Right ventricle myocardium inferior (tissue), 1 donor: ENCODE measurements around the gene SMARCC1. TPM values are rescaled to one million over a fixed set of nuclear protein-coding genes. Genes with fewer than 3 reads are reported as not detected.
A peak's percentile ranks its signal among the peaks of the same experiment; 100 is the strongest.
"Not testable (repeated sequence)": the region's sequence is repeated elsewhere in the genome, so short reads cannot be mapped to it uniquely, and the experiment has no call there.

ENCODE experiments used
- ATAC-seq: fragments of 200-7000 bp; cut with Tn5 transposase; one replicate; pipeline ENCODE4 v1.9.1; 2020; ENCODE audit warnings: mild to moderate bottlenecking, moderate library complexity
- DNase-seq: peaks from one replicate; pipeline ENCODE4 v3.0.0; 2021; ENCODE audit errors: missing footprints
- intact Hi-C: fragments of 100-400 bp; cut with DNase I; formaldehyde crosslinking; loops from one replicate; pipeline ENCODE4 v1.11.0; 2022
- long read RNA-seq: library from polyadenylated mRNA; unstranded; transcript quantifications from one replicate; pipeline ENCODE4 v2.0.0, GENCODE V29; 2021
- total RNA-seq: library from RNA; stranded (reverse); fragmentation: NEBNext Ultra II Directional; extraction: Animal tissue kit (Norgen Biotek cat#: 25700); gene quantifications from one replicate; pipeline ENCODE4 v1.2.1, GENCODE V29; 2021
- donor health status: DM: no; HTN: yes; CAD: no; lungs with severe emphysema.

SMARCC1 gene
- total RNA-seq = 29.1 TPM
- long read RNA-seq, full-length matches to known transcripts = 2 of 11 reads
- long read RNA-seq, partial matches to known transcripts = 6 of 11 reads
- long read RNA-seq, other reads (novel, unspliced or antisense) = 3 of 11 reads

DNA sequence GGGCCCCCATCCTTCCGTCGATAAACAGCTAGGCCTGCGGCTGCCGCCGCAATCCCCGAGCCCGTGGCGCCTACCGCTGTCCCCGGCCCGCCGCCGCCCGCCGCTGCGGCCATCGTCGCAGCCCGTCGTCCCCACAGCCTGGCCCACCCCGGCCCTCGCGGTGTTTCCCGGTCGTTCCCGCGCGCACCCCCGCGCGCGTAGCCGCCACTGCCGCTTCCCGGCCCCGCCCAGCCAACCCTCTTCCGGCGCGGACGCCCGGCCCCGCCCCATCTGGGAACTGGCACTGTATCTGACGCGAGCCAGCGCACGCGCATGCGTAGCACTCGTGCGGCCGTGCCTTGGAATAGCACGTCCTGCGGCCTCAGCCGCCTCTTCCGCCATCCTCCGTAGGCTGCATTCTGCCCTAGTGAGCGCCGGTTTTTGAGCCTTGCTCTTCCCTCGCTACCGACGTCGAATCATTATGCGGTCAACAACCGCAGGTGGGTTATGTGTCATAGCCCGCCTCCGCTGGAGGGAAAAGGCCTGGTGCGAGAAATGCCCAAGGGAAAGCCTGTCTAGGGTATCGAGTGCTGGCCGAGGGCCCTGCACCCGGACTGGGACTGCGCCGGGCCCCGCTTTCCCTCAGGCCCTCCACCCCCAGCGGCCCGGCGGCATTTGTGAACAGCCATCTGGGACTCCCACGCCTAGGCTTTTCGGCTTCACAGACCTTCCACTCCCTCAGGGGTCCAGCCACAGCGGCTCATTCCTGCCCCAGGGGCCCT, at the start of gene SMARCC1:
SMARCC1 (minus strand) TSS at position 209 of the 761 bp plus-strand sequence; CDS start at position 113, 96 bp downstream.
- intact Hi-C loops = loop anchor here (2.0 kb wide), 1 partner anchor 39 kb away; no protein-coding TSS in a partner anchor
- peak; percentile 100 for DNase-seq
- peak; percentile 100 for ATAC-seq

- intact Hi-C loops, ATAC-seq, DNase-seq: not testable (repeated sequence)
Measured at GRCh38 chr3:47829482-47829881, 47.8 kb upstream of the SMARCC1 start.

GRCh38 chr3:47825590-47825989, 43.9 kb upstream of the SMARCC1 start:
- no peak for ATAC-seq
- no peak for DNase-seq

DNA sequence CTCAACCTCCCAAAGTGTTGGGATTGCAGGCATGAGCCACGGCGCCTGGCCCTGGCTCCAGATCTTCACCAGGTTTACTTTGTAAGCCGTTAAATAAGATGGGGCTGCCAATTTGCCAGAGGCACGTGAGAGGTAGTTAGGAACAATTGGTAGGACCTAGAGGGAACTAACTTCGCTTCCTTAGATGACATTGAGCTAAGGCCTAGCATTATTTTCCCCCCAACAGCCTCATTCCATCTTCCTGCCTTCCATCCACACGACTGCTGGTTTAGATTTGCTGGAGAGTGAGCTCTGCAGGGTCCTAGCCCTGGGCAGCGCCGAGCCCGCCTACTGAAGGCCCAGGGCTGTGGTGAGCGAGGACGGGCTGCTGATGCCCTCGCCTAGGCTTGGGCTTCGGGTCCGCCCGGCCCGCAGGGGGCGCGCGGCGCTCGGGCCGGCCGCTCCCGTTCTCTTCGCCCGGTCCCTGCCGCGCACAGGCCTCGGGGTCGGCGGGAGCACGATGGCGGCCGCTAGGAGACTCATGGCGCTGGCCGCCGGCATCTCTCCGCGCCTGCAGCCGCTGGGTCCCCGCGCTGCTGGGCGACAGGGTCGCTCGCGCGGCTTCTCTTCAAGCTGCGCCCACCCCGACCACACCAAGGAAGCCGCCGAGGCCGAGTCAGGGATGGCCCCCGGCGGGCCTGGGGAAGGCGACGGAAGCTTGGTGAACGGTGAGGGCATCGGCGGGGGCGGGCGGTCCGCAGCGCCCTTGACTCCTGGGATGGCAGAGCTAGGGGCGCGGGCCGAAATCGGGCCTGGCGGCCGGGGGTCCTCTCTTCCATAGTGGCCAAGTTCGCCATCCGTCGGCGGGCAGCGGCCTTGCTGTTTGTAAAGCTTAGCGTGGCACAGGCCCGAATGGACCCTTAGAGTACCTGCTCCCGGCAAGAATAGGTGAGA, 43.1 kb upstream of the SMARCC1 start:
- DNase-seq = peak; percentile 86
- intact Hi-C loops = no loop called here
- ATAC-seq = peak; percentile 99

More at GRCh38 chr3:47825590-47825989, 43.9 kb upstream of the SMARCC1 start:
- intact Hi-C loops = no loop called here

- no peak for DNase-seq
- ATAC-seq = no peak
- intact Hi-C loops = no loop called here
Measured at GRCh38 chr3:47817609-47818008, 35.9 kb upstream of the SMARCC1 start.

GRCh38 chr3:47813551-47814177, 32.0 kb upstream of the SMARCC1 start:
- no peak for DNase-seq
- intact Hi-C loops = no loop called here
- no peak for ATAC-seq

GRCh38 chr3:47804577-47804976, 22.9 kb upstream of the SMARCC1 start:
- no peak for ATAC-seq
- DNase-seq = no peak
- intact Hi-C loops = no loop called here

GRCh38 chr3:47803480-47804025, 21.9 kb upstream of the SMARCC1 start:
- intact Hi-C loops = no loop called here
- no peak for ATAC-seq

DNA sequence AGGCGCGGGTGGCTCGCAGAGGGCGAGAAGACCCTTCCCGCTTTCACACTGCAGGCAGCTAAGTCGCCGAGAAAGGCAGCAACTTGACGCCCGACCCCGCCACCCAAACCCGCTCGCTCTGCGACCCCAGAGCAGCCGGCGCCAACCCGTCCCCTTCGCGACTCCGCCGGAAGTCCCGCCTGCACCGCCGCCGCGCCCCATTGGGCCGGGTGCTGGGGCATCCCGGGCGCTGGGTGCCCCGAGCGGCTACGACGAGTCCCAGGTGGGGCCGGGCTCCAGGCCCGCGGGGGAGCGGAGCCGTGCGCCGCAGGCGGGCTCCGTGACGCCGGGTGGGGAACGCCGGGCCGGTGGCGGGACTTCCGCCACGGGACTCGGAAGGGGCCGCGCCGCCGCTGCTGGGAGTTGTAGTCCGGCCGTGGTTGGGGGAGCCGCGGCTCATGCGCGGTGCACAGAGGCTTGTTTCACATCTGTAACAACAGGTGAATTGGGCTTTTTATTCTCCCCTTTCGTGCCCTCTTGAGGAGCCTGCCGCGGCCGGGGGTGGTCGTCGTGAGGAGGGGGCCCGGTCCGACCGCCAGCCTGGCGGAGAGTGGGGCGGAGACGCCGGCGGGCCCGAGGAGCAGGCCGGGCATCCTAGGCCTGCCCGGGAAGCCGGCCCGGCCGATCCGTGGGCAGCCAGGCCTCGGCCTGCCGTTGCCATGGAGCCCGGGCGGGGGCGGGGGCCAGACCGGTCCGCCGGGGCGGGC, 21.2 kb upstream of the SMARCC1 start, which contains the start of gene DHX30:
DHX30 (plus strand) TSS at position 405 of the 746 bp plus-strand sequence. CDS start 7,546 bp downstream, outside the sequence.
- intact Hi-C loops = no loop called here
- peak; percentile 96 for DNase-seq
- peak; percentile 95 for ATAC-seq

More at GRCh38 chr3:47803480-47804025, 21.9 kb upstream of the SMARCC1 start:
- DNase-seq = no peak

DNA sequence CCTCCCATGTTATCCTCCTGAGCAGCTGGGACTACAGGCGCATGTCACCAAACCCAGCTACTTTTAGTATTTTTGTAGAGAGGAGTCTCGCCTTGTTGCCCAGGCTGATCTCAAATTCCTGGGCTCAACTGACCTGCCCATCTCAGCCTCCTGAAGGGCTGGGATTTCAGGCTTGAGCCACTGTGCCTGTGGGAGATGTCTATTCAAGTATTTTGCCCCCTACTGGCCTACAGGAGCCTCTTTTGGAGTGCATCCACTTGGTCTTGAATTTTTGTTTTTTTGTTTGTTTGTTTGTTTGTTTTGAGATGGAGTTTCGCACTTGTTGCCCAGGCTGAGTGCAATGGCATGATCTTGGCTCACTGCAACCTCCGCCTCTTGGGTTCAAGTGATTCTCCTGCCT, 18.0 kb upstream of the SMARCC1 start:
- intact Hi-C loops = no loop called here
- DNase-seq (no peak), ATAC-seq (no peak)

- intact Hi-C loops = no loop called here
- ATAC-seq (no peak), DNase-seq (no peak)
Measured at GRCh38 chr3:47794544-47794943, 12.9 kb upstream of the SMARCC1 start.

GRCh38 chr3:47792699-47793098, 11.0 kb upstream of the SMARCC1 start:
- DNase-seq = no peak
- ATAC-seq = no peak
- intact Hi-C loops = no loop called here

- intact Hi-C loops = no loop called here
- DNase-seq (no peak), ATAC-seq (no peak)
Measured at GRCh38 chr3:47791193-47791855, 9.6 kb upstream of the SMARCC1 start.

- no peak for DNase-seq
- ATAC-seq = no peak
- intact Hi-C loops = no loop called here
Measured at GRCh38 chr3:47783673-47784072, 2.0 kb upstream of the SMARCC1 start.

- intact Hi-C loops = no loop called here
- DNase-seq (no peak), ATAC-seq (no peak)
Measured at GRCh38 chr3:47782446-47783308, 984 bp upstream of the SMARCC1 start.
